ENCODE data around the gene GDF11. TPM values are rescaled to one million over a fixed set of nuclear protein-coding genes. Genes with fewer than 3 reads are reported as not detected.

The GDF11 gene
- total RNA-seq, 6 experiments from 2014 or later = 15.8 to 25.9 (median 16.9) TPM

- peaks cover 7% of the 10 kb centered on the region for H3K27me3 Mint-ChIP-seq (ENCODE audit: insufficient read depth)
- H3K36me3 Mint-ChIP-seq (ENCODE audit: low read depth) = peaks cover 5% of the 10 kb centered on the region
- TF ChIP-seq CTCF (IDR thresholded peaks at IDR 0.05) = no peak
- no peaks in the 10 kb centered on the region for H3K9me3 Mint-ChIP-seq
- peaks cover 34% of the 10 kb centered on the region for H3K4me1 Mint-ChIP-seq (ENCODE audit: low read depth)
- no peak overlapping the region for H3K27ac Mint-ChIP-seq
- no peak for DNase-seq
- no peak overlapping the region for H3K4me3 Mint-ChIP-seq
Observed at GRCh38 chr12:55732288-55732687, 10.6 kb upstream of the GDF11 start.

- Mint-ChIP-seq H3K4me1 (ENCODE audit: low read depth) (peaks cover 38% of the 10 kb centered on the region), H3K4me3 (no peak overlapping the region), H3K27ac (no peak overlapping the region), H3K27me3 (ENCODE audit: insufficient read depth) (peaks cover 5% of the 10 kb centered on the region), H3K9me3 (no peaks in the 10 kb centered on the region), H3K36me3 (ENCODE audit: low read depth) (no peaks in the 10 kb centered on the region; the same call in 1 of the 2 replicates)
- DNase-seq = no peak
- no peak for TF ChIP-seq CTCF (IDR thresholded peaks at IDR 0.05)
Observed at GRCh38 chr12:55733021-55733555, 9.8 kb upstream of the GDF11 start.

- peaks cover 43% of the 10 kb centered on the region for H3K4me1 Mint-ChIP-seq (ENCODE audit: low read depth)
- no peak overlapping the region for H3K27ac Mint-ChIP-seq
- no peaks in the 10 kb centered on the region for H3K9me3 Mint-ChIP-seq
- no peak overlapping the region for H3K4me3 Mint-ChIP-seq
- no peaks in the 10 kb centered on the region; the same call in 1 of the 2 replicates for H3K36me3 Mint-ChIP-seq (ENCODE audit: low read depth)
- peaks cover 5% of the 10 kb centered on the region for H3K27me3 Mint-ChIP-seq (ENCODE audit: insufficient read depth)
- no peak for TF ChIP-seq CTCF (IDR thresholded peaks at IDR 0.05)
- no peak for DNase-seq
Observed at GRCh38 chr12:55733858-55734257, 9.1 kb upstream of the GDF11 start.

GRCh38 chr12:55734595-55734994 is 8.3 kb upstream of the GDF11 start:
- Mint-ChIP-seq H3K27me3 (ENCODE audit: insufficient read depth) (peaks cover 5% of the 10 kb centered on the region), H3K27ac (no peak overlapping the region), H3K9me3 (no peaks in the 10 kb centered on the region), H3K4me3 (no peak overlapping the region), H3K4me1 (ENCODE audit: low read depth) (peaks cover 41% of the 10 kb centered on the region), H3K36me3 (ENCODE audit: low read depth) (no peaks in the 10 kb centered on the region; the same call in 1 of the 2 replicates)
- no peak for TF ChIP-seq CTCF (IDR thresholded peaks at IDR 0.05)
- DNase-seq = no peak

DNA sequence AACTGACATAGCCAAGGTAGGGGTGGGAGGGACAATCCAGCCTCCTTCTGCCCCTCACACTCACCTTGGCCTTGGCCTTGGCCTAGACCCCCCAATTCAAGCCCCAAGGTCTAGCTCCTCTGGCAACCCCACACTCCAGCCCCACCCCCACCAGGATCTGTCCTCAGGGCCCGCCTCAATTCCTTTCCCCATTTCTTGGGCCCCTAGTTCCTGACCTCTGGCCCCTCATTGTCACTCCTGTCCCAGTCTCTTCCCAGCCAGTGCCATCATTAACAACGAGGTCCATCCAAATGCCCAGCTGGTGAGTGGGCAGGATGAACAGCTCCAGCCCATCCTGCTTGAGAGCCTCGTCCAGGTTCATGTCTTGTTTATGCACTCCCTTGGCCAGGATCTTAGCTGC is 6.8 kb upstream of the GDF11 start:
- no peaks in the 10 kb centered on the region for H3K36me3 Mint-ChIP-seq (ENCODE audit: low read depth)
- peaks cover 3% of the 10 kb centered on the region; the same call in 1 of the 2 replicates for H3K27me3 Mint-ChIP-seq (ENCODE audit: insufficient read depth)
- H3K9me3 Mint-ChIP-seq = no peaks in the 10 kb centered on the region
- no peak overlapping the region for H3K4me3 Mint-ChIP-seq
- no peak for TF ChIP-seq CTCF (IDR thresholded peaks at IDR 0.05)
- no peak for DNase-seq
- peaks cover 26% of the 10 kb centered on the region for H3K4me1 Mint-ChIP-seq (ENCODE audit: low read depth)
- no peak overlapping the region for H3K27ac Mint-ChIP-seq

Measured in HFFc6 (cell line).